ENCODE data around the gene RERE. TPM values are rescaled to one million over a fixed set of nuclear protein-coding genes. Genes with fewer than 3 reads are reported as not detected.

The RERE gene
- polyA plus RNA-seq, 1 experiment: 14.3 TPM

DNA sequence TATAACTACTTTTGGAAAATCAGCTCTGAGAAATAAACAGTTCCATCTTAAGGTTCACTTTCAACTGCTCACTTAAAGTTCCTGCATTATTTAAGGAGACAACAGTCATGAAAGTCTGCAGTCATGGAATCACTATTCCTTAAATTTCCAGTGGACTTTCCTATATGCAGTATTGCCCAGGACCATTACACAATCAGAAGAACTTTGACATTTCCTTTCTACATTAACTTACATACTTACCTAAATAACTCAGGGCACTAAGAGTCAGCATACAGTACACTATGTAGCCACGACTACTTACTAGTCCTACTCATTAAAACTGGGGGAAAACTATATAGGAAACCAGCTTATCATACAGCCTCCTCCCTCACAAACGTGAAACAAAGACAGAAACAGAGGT is 279.4 kb downstream of the RERE start:
- Histone ChIP-seq H3K9me3 (ENCODE audit: control insufficient read depth, insufficient read depth, low read length) (no peaks in the 10 kb centered on the region), H3K4me3 (ENCODE audit: low read depth, low read length) (no peak overlapping the region), H3K27ac (ENCODE audit: low read depth, low read length) (no peak overlapping the region), H3K27me3 (ENCODE audit: control insufficient read depth, insufficient read depth, low read length) (no peaks in the 10 kb centered on the region)
- TF ChIP-seq, protein P1, sequence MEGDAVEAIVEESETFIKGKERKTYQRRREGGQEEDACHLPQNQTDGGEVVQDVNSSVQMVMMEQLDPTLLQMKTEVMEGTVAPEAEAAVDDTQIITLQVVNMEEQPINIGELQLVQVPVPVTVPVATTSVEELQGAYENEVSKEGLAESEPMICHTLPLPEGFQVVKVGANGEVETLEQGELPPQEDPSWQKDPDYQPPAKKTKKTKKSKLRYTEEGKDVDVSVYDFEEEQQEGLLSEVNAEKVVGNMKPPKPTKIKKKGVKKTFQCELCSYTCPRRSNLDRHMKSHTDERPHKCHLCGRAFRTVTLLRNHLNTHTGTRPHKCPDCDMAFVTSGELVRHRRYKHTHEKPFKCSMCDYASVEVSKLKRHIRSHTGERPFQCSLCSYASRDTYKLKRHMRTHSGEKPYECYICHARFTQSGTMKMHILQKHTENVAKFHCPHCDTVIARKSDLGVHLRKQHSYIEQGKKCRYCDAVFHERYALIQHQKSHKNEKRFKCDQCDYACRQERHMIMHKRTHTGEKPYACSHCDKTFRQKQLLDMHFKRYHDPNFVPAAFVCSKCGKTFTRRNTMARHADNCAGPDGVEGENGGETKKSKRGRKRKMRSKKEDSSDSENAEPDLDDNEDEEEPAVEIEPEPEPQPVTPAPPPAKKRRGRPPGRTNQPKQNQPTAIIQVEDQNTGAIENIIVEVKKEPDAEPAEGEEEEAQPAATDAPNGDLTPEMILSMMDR (IDR thresholded peaks at IDR 0.05; ENCODE audit: low read depth, low read length): no peak
- ChIA-PET POLR2A (no interaction called here), CTCF (interaction anchor here (0.7 kb wide), 1 partner anchor 272 kb away, joined by 3 read pairs; no protein-coding TSS in a partner anchor)
- no peak for DNase-seq (ENCODE audit: low read depth, low spot score)

DNA sequence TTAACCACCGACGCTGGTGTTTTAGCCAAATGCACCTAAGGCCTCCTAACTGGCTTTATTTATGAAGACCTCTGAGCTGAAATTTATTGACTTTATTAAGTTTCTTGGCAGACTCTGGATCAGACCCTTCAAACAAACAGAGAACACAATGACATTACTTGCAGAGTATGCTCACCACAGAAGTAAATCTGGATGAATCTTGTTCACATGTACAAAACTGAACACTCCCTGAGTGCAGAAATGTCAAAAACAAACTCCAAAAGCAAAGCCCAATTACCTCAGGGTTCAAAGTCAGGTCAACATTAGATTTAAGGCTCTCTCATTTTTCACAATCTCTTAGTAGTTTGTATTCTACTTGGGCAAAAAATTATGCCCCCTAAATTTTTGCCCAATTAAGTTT is 280.9 kb downstream of the RERE start:
- no peaks in the 10 kb centered on the region for H3K27me3 ChIP-seq (ENCODE audit: control insufficient read depth, insufficient read depth, low read length)
- TF ChIP-seq, protein P1 (IDR thresholded peaks at IDR 0.05; ENCODE audit: low read depth, low read length): no peak
- CTCF ChIA-PET: no interaction called here
- DNase-seq (ENCODE audit: low read depth, low spot score): no peak
- no peak overlapping the region for H3K27ac ChIP-seq (ENCODE audit: low read depth, low read length)
- H3K9me3 ChIP-seq (ENCODE audit: control insufficient read depth, insufficient read depth, low read length): no peaks in the 10 kb centered on the region
- POLR2A ChIA-PET: no interaction called here
- no peak overlapping the region for H3K4me3 ChIP-seq (ENCODE audit: low read depth, low read length)

DNA sequence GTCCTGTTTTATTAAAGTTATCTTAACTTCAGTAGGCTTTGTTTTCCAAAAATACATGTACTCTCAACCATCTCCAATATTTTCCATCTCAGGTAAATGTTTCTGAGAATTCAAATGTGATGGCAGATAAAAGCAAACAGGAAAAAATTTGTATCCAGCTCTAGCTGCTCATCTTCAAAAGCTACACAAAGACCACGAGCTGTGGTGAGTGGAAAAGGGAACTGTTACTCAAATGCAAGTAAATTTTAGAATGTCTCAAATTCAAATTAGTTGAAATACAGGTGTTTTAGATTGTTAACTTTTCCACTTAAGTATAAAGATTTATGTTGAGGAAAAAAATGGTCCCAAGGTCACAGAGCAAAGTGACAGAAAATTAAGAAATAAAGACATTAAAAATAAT is 283.5 kb downstream of the RERE start:
- TF ChIP-seq, protein P1 (IDR thresholded peaks at IDR 0.05; ENCODE audit: low read depth, low read length): no peak
- DNase-seq (ENCODE audit: low read depth, low spot score): no peak
- H3K9me3 ChIP-seq (ENCODE audit: control insufficient read depth, insufficient read depth, low read length): no peaks in the 10 kb centered on the region
- CTCF ChIA-PET: no interaction called here
- POLR2A ChIA-PET: no interaction called here
- H3K4me3 ChIP-seq (ENCODE audit: low read depth, low read length): no peak overlapping the region
- no peaks in the 10 kb centered on the region for H3K27me3 ChIP-seq (ENCODE audit: control insufficient read depth, insufficient read depth, low read length)
- no peak overlapping the region for H3K27ac ChIP-seq (ENCODE audit: low read depth, low read length)

DNA sequence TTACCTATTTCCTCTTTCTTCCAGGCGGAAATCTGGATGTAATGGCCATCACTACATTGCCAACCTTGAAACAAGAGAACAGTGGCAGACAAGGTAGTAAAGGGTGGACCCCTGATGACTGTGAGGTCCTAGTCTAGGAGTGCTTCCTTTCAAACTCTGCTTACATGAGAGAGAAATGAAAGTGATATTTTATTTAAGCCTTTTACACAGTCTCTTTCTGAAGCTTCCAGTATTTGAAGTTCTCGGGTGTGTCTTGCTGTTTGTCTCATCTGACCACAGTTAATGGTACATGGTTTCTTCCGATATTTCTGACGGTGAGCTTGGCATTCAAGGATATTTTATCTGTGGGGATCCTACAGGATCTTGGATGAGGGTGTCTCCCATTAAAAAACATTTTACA is 284.3 kb downstream of the RERE start:
- Histone ChIP-seq H3K27ac (ENCODE audit: low read depth, low read length) (no peak overlapping the region), H3K4me3 (ENCODE audit: low read depth, low read length) (no peak overlapping the region), H3K9me3 (ENCODE audit: control insufficient read depth, insufficient read depth, low read length) (no peaks in the 10 kb centered on the region), H3K27me3 (ENCODE audit: control insufficient read depth, insufficient read depth, low read length) (no peaks in the 10 kb centered on the region)
- TF ChIP-seq, protein P1 (IDR thresholded peaks at IDR 0.05; ENCODE audit: low read depth, low read length): no peak
- ChIA-PET CTCF (interaction anchor here (0.6 kb wide), 1 partner anchor 316 kb away, joined by 7 read pairs; no protein-coding TSS in a partner anchor), POLR2A (no interaction called here)
- DNase-seq (ENCODE audit: low read depth, low spot score): no peak

DNA sequence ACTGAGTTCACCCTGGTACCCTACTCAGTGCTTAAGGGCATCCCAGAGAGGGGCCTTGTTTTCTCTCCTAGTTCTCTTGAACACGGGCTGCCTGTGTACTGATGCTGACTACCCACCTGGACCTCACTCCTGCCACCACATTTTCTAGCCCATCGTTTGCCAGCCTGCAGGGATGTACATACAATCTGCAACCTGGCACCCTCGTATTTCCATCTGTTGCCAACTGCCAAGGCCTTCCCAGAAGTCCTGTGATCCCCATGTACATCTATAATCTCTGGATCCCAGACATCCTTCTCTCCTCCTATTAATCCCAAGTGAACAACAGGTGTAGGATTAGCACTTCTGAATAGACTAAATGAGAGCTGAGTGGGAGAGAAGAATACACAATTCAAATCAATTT is 287.5 kb downstream of the RERE start:
- Histone ChIP-seq H3K4me3 (ENCODE audit: low read depth, low read length) (no peak overlapping the region), H3K27me3 (ENCODE audit: control insufficient read depth, insufficient read depth, low read length) (no peaks in the 10 kb centered on the region), H3K9me3 (ENCODE audit: control insufficient read depth, insufficient read depth, low read length) (no peaks in the 10 kb centered on the region), H3K27ac (ENCODE audit: low read depth, low read length) (no peak overlapping the region)
- ChIA-PET CTCF (no interaction called here), POLR2A (no interaction called here)
- TF ChIP-seq, protein P1 (IDR thresholded peaks at IDR 0.05; ENCODE audit: low read depth, low read length): no peak
- no peak for DNase-seq (ENCODE audit: low read depth, low spot score)

All from AG04450 (cell line).